Ecto neural progenitor cell (in vitro differentiated cells): ENCODE measurements around the gene CREBBP.
A peak's percentile ranks its signal among the peaks of the same experiment; 100 is the strongest.

Source experiments
- DNase-seq: peaks from one replicate; pipeline ENCODE4 v3.0.0-alpha.2; 2018; ENCODE audit warnings: low spot score

CREBBP gene

GRCh38 chr16:3879887-3880564 is 487 bp downstream of the CREBBP start:
- DNase-seq: peak; percentile 81

DNA sequence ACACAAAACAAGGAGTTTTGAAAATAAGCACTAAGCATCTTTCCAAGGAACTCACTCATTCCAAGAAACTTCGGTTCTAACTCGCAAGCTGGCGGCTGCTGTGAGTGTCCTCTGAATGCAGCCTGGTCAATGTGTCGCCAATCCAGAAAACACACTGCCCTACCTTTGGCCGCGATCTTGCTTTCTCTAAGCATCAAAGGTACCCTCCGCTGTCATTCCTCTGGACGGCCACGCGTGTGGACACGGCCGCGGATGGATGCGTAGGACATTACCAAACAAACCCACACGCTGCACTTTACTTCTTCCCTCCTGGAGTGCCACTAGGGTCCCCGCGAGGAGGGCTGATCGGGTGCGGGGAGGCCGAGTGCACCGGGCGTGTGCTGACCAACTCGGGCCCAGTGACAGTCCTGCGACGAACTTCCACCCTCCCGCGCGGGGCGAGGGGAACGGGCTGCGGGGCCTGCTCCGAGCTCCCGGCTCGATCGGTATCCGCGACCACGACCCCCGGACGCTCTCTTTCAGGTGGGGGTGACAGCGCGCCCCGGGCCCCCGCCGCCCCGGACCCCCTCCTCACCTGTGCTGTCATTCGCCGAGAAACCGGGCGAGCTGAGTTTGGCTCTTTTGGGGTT is 1.1 kb downstream of the CREBBP start:
- peak; percentile 61 for DNase-seq

DNA sequence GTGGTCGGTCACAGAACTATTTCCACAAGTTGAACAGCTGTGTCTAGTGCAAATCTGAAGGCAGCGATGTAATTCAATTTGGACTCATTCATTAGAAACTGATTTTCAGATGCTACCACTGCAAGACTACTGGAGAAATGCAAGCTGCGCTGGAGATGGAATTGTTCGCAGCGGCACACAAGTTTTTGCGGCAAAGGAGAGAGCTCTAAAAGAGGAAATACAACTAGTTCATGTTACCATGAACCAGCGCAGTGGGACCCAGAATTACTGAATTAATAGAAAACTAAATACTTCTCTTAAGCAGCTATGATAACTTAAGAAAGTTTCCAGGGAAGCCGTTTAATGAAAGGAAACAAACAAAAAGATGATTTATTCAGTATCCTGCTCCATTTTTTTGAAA is 1.9 kb downstream of the CREBBP start:
- DNase-seq: no peak

DNA sequence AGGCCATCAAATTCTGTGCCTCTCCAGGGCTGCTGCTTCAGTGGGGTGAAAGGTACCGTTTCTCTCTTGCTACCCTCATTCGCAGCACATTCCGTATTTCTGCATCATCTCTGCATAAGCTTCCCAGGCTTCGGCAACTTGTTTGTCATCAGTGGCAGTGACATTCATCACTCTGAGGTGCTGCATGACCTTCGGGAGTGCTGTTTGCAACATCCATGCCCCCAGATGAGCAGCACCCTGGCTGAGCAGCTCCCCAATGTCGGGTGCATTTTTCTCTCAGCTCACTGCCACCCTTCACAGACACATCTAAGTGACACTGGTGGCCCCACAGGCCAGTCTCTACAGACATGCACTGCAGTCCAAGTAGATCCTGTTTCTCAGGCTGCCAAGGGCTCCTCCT is 3.8 kb downstream of the CREBBP start:
- no peak for DNase-seq

DNA sequence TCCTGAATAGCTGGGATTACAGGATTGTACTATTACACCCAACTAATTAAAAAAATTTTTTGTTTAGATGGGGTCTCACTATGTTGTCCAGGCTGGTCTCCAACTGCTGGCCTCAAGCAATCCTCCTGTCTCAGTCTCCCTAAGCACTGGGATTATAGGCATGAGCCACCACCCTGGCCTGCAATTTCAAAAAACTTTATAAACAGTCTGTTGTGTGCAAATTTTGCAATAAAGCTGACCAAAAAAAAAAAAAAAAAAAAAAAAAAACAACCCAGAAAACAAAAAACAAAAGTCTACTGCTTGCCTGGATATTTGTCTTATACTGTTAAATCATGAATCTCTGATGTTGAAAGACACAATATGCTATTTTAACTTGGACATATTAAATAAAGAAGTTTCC is 4.4 kb downstream of the CREBBP start:
- no peak for DNase-seq

- DNase-seq: no peak
These were observed 5.5 kb downstream of the CREBBP start for GRCh38 chr16:3874794-3875692.

DNA sequence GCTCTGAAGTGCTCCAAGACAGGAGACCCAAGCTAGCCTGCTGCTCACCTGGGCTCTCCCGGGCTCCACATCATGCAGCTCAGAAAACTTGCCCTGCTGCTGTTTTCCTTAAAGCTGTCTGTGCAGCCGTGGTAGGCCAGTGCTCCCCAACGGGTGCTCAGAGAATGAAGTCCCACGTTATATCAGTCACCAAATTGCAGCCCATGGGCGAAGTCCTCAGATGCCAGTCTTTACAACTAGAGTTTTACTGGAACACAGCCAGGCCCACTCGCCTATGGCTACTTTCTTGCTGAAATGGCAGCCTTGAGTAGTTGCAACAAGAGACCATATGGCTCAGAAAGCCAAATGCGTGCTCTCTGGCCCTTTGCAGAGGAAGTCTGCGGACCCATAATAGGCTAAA is 6.3 kb downstream of the CREBBP start:
- no peak for DNase-seq

DNA sequence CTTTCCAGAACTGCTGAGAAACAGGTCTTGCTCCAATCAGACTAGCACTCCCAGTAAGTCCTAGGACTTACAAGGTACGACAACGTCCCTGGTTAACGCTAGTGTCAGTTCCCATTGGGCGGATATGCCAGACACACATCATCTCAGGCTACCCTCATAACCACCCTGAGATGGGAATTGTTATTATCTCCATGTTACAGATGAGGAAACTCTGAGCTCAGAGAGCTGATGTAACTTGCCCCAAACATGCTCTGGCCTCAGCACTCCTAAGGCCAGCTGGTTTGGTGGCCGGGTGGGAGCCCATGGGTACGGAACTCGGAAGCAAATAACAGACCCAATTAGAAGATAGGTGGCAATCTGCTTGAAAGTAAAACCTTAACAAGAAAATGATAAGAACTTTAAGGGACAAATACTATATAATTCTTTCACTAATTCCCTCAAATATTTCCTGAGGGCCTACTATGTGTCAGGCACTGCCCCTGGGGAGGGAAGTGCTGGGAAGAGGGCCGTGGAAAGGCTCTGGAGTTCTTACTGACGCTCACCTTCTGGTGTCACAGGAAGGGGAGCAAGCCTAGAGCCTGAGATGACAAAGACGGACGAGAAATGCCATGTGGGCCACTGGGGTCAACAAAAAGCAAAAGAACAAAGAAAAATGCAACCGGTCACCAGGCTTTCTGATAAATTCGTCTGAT is 6.9 kb downstream of the CREBBP start:
- DNase-seq: no peak

- no peak for DNase-seq
These were observed 8.2 kb downstream of the CREBBP start for GRCh38 chr16:3872216-3872895.

GRCh38 chr16:3868967-3869366 is 11.5 kb downstream of the CREBBP start:
- DNase-seq: no peak

DNA sequence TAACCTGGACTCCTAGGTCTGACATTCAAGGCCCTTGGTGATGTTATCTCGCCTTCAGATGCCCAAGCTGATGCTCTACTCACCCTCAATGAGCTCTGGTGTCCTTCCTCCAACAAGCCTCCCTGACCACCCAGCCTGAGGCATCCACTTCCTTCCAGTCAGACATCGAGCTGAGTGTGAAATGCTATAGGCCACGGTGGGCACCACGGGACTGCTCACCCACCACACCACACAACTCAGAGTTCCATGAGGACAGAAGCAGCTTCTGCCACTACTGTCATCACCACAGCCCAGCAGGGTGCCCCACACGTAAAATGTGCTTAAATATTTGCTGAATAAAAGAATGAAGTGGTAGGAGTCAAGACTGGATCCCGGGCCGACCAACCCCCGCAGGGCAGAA is 12.0 kb downstream of the CREBBP start:
- DNase-seq: no peak

GRCh38 chr16:3866703-3867431 is 13.6 kb downstream of the CREBBP start:
- no peak for DNase-seq

- DNase-seq: no peak
These were observed 15.3 kb downstream of the CREBBP start for GRCh38 chr16:3865241-3865640.

DNA sequence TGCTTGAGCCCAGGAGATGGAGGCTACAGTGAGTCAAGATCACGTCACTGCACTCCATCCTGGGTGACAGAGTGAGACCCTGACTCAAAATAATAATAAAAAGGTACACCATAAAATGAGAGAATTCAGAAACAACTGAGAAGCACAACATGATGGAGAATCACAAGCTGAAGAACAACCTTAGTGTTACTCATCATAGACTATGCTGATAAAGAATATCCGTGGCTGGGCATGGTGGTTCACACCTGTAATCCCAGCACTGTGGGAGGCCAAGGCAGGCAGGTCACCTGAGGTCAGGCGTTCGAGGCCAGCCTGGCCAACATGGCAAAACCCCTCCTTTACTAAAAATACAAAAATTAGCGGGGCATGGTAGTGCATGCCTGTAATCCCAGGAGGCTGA is 16.0 kb downstream of the CREBBP start:
- no peak for DNase-seq

- no peak for DNase-seq
These were observed 16.9 kb downstream of the CREBBP start for GRCh38 chr16:3863587-3863986.

- no peak for DNase-seq
These were observed 18.6 kb downstream of the CREBBP start for GRCh38 chr16:3861808-3862451.

DNA sequence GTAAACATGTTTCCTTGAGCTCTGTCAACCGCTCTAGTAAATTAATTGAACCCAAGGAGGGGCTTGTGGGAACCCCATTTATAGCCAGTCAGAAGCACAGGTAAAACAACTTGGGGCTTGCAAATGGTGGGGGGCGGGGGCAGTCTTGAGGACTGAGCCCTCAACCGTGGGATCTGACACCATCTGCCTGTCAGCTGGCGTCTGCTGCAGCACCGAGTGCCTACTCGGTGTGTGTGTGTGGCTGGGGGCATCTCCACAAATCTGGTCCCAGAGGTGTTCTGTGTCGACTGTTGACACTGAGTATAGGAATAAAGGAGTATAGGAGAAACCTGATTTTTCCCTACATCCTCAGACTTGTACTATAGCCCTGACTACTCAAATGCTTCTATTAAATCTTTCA is 20.6 kb downstream of the CREBBP start:
- DNase-seq: no peak

DNA sequence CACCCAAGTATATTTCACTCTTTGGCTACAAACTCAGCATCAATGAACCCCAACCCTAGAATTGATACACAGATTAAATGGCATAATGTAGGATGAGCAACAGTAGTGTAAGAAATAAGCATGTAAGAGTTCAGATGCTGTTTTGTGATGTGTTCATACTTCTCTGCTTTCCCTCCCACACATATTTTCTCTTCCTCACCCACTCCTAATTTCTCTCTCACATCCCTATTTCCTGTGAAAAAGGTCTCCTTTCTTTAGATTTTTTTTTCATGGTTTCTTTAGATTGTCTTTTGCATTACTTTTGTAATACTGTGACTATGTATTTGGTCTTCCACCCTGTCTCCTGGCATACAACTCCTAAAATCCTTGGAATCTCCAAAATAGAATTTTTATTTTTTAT is 21.7 kb downstream of the CREBBP start:
- DNase-seq: no peak

GRCh38 chr16:3857189-3858043 is 23.1 kb downstream of the CREBBP start:
- no peak for DNase-seq
